NCI-H226 (cell line): ENCODE data around the gene NDRG3.
"Not testable (repeated sequence)": the region's sequence is repeated elsewhere in the genome, so short reads cannot be mapped to it uniquely, and the experiment has no call there.

Experiments used
- DNase-seq: peaks from one replicate; pipeline ENCODE4 v3.0.0-alpha.2; 2015

The NDRG3 gene

DNA sequence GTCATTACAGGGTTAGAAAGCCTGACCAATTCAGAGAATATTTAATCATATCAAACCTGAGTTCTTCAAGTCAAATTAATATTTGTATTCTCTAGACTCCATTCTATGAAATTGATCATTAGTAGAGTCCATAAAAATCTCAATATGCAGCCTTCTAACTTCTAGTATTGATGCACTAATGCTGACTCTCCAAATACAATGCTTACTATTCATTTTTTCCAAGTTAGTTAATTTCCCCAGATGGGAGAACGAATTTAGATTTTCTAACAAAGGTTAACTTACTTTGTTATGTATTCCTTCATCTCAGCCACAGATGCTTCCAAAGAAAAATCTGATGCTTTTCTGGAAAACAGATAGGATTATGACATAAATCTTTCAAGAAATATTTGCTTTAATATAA lies 12.4 kb upstream of the NDRG3 start:
- DNase-seq, result no peak

DNA sequence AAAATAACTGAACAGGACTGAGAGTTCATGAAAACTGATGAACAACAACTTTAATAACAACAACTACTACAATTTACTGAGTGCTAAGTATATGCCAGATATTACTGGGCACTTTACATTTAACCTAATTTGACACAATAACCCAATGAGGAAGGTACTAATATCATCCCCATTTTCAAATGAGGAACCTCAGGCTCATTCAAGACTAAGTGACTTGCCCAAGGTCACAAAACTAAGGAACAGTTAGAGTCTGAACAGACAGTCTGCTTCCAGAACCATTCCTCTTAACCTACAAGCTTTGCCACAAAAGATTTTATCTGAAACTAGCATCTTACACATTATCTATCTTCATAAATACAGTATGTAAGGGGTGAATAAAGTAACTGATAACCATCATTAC lies 10.6 kb upstream of the NDRG3 start:
- DNase-seq, result no peak

DNA sequence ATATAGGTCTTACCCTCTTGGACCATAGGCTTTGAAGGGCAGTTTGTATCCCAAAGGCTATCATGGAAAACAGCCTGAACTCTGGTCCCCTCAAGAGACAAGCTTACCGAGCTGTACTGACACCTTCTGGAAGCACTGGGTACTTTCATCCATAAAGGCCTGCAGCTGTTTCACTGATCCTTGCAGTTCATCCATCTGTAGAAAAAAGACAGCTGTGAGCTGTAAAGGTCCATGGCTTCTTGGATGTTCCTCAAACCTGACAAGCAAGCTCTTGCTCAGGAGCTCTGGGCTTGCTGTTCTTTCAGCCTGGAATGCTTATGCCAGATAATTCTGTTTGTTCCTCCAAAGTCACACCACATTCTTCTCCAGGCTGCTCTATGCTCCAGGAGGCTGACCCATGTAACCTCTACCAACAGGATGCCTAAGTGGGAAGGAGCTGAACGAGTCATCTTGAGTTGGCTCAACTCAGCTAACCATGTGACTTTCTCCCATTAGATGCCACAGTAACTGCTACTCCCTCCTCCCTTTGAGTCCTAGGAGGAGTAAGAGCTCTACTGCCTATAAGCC lies 8.8 kb upstream of the NDRG3 start:
- DNase-seq, result peak; percentile 47

GRCh38 chr20:36752582-36752981 lies 6.7 kb upstream of the NDRG3 start:
- no peak for DNase-seq

DNA sequence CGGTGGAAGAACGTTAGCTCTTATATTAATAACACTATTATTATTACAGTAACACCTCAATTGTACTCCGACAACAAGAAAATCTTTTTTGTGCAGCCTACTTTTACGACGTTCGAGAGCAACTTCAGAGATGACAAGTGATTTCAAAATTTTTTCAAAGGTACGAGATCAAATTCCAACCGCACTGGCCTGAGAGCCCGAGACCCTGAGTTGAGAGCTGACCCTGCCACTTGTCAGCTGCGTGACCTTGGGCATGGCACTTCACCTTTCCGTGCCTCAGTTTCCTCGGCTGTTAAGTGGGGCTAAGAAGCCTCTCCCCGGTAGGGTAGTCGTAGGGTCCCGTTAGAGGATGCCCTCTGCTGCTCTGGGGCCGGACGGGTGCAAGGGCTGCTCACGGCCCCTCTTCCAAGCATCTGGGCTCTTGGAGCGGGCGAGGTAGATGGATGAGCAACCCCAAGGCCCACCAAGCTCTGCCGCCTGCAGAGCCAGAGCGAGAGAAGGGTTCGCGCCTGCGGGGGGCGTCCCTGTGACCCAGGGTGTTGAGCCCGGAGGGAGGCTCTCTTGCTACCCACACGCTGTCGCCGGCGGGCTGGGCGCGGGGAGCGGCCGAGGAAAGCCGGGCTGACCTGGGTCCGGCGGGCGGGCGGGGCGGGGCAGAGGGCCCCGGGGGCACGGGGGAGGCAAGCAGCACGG lies 510 bp downstream of the NDRG3 start:
- no peak for DNase-seq

DNA sequence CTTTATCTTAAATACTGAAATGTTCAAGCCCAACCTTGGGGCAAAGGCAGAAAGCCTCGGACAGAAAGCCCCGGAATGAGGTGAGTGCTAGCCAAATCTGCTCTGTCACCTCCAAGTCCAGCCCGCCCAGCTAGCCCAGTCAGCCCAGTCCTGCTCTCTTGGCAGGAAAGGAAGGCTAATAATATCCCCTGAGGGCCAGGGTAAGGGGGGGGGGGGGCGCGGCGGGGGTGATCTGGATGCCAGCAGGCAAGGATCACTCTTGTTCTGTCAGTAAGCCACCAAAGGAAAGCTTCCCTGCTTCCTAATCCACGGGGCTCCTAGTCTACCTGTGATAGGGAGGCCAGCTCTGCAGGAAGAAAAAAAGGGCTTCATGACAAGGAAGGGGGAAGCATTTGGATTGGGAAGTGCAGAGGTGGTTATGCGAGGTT lies 1.1 kb downstream of the NDRG3 start:
- DNase-seq, result no peak

DNA sequence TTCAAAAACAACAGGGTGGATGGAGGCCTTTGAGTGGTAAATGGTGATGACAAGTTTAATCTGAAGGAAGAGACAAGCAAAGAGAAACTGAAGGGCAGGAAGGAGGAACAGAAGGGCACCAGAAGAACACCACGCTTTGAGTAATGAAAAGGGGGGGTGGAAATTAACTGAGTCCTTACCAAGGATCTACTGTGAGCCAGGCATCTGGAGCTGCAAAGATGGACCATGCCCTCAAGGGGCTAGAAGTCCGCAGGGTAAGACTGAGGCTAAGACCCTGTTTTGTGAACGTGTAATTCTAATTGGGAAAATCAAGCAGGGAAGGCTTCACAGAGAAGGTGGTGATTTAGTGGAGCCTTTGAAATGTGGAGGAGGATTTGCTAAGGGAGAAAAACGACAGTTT lies 1.6 kb downstream of the NDRG3 start:
- DNase-seq, result no peak

- no peak for DNase-seq
Measured at GRCh38 chr20:36742558-36742957, 3.3 kb downstream of the NDRG3 start.

DNA sequence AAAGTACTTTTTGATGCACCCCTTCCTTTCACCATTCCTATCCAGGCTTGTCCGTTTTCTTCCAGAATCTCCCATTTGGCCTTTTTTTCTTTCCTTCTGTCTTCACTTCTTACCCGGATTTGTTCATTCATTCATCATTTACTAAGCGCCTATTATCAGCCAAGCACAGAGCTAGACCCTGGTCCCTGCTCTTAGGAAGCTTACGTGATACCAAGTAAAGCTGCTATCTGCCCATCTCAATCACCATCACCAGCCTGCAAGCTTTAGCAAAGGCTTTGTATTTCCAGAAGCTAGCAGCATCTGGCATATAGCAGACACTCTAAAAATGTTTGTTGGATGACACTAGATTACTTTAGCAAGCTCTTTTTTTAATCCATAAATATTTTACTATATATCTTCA lies 4.8 kb downstream of the NDRG3 start:
- no peak for DNase-seq

DNA sequence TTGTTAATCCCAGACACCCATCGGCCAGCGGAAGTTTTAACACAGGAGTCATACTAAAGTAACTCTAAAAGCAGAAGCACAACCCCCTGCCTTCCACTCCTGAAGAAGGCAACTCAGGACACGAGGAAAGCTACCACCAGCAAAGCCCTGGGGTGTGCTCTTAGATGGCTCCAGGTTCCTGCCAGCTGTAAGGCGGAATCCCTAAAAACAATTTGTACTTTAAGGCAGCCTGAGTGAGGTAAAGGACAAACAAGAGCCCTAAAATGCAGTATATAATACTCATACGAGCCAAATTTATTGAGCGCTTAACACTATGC lies 8.7 kb downstream of the NDRG3 start:
- no peak for DNase-seq

- DNase-seq, result no peak
Measured at GRCh38 chr20:36736451-36737182, 9.3 kb downstream of the NDRG3 start.

- DNase-seq, result no peak
Measured at GRCh38 chr20:36732456-36732855, 13.4 kb downstream of the NDRG3 start.

- DNase-seq, result peak; percentile 59
Measured at GRCh38 chr20:36728986-36729385, 16.9 kb downstream of the NDRG3 start.

- DNase-seq, result no peak
Measured at GRCh38 chr20:36726168-36726567, 19.7 kb downstream of the NDRG3 start.

- DNase-seq, result no peak
Measured at GRCh38 chr20:36720510-36720909, 25.4 kb downstream of the NDRG3 start.

DNA sequence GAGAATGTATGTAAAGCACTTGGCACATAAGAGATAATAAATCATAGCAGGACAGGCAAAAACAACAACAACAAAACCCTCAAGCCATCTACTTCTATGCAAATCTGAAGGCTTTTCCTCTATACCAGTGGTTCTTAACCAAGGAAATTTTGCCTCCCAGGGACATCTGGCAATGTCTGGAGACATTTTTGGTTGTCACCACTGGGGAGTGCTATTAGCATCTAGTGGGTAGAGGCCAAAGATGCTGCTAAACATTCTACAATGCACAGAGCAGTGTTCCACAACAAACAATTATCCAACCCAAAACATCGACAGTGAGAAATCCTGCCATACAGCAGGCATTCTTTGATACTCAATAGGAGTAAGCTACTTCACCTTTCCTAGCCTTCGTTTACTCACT lies 28.2 kb downstream of the NDRG3 start:
- no peak for DNase-seq

DNA sequence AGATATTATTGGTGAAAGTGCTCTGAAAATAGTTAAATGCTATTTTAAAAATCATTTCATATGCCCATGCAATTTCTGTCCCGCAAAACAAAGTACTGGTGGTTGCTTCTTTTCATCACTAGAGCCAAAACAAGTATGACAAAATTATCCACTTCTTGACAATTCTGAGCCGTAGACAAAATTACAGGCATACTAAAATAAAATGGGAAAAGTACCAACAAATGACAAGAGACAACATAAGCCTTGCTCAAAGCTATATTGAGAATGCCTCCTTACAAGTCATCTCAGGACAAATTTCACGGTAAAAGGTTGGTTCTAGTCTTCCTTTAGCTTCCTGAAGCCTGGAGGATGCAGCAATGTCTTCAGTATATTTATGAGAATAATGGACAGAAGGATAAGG lies 28.9 kb downstream of the NDRG3 start:
- no peak for DNase-seq

DNA sequence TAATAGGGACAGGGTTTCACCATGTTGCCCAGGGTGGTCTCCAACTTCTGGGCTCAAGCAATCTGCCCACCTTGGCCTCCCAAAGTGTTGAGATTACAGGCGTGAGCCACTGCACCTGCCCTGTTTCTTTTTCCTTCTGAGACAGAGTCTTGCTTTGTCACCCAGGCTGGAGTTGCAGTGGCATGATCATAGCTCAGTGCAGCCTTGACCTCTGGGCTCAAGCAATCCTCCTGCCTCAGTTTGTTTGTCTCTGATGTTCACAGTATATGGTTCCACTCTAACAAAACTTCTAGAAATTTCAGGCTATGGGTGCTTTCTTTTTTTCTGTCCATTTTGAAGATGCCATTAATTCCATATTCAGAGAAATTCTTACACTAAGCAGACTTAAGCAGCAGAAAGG lies 33.1 kb downstream of the NDRG3 start:
- no peak for DNase-seq

- no peak for DNase-seq
Measured at GRCh38 chr20:36709126-36709525, 36.8 kb downstream of the NDRG3 start.

DNA sequence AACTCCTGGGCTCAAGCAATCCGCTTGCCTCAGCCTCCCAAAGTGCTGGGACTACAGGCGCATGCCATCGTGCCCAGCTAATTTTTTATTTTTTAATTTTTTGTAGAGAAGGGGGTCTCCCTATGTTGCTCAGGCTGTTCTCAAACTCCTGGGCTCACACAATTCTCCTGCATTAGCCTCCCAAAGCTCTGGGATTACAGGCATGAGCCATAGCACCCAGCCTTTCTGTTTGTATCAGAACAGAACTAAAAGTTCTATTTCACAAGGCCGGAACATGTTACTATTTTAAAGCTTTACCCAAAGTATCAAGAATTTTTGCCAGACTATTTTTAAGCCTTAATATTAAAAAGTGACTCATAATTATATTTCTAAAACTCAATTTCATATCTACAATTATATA lies 42.4 kb downstream of the NDRG3 start:
- DNase-seq, result no peak

GRCh38 chr20:36700438-36700837 lies 45.5 kb downstream of the NDRG3 start:
- DNase-seq, result no peak

DNA sequence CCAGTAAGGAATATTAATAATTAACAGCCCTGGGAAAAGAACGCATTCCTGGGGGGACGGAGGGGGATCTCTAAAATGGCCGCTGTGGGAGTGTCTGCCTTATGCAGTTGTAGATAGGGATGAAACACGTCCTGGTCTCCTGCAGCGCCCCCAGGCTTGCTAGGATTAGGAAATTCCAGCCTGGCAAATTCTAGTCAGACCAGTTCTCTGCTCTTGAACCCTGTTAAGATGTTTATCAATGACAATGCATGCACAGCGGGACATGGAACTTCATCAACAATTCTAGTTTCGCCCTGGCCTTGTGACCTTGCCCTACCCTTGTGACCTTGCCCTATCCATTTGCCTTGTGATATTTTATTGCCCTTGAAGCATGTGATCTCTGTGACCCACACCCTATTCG lies 50.4 kb downstream of the NDRG3 start:
- not testable (repeated sequence) for DNase-seq

- DNase-seq, result no peak
Measured at GRCh38 chr20:36688630-36689029, 57.3 kb downstream of the NDRG3 start.

DNA sequence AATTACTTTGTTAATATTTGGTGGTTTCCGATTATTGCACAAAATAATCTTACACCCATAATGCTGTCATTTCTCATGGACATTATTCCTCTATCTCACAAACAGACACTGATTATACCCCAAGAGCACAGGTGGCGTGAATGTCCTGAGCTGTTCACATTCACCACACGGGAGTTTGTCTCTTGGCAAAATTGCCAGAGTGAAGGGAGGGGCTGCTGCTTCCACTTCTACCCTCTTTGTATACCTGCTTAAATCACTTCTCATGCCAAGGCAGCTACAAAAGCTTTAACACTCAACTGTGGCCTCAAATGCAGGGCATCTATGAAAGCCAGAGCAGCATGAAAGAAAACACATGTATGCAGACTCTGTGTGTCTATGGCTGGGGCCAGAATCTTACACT lies 58.0 kb downstream of the NDRG3 start:
- no peak for DNase-seq

DNA sequence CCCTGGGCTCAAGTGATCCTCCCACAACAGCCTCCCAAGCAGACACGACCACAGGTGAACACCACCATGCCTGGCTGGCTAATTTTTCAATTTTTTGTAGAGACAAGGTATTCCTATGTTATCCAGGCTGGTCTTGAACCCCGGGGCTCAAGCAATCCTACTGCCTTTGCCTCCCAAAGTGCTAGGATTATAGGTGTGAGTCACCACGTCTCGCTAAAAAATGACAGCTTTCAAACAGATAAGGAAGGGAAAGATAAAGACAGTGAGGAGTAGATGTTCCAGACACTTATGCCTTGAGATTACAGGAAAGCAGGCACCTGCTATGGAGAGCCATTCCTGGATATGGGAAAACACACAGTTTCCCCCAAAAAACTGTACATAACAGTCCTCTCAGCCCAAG lies 58.9 kb downstream of the NDRG3 start:
- no peak for DNase-seq
